Neural progenitor cell (in vitro differentiated cells): Measurements from ENCODE around the gene DDX5. TPM values are rescaled to one million over a fixed set of nuclear protein-coding genes. Genes with fewer than 3 reads are reported as not detected.
A peak's percentile ranks its signal among the peaks of the same experiment; 100 is the strongest.

Source experiments
- DNase-seq: peaks from one replicate; pipeline ENCODE4 v3.0.0-alpha.2; 2016; ENCODE audit warnings: low spot score
- H2AFZ ChIP-seq: fragments of 200-600 bp; sonication (generic); replicated peaks from 2 replicates; pipeline ENCODE4 v1.6.1; 2016; ENCODE audit warnings: antibody characterized with exemption
- H3F3A ChIP-seq: fragments of 200-600 bp; sonication (generic); 2 replicates; pipeline ENCODE4 v1.6.1; 2016; ENCODE audit warnings: antibody characterized with exemption, low read depth
- H3K27ac ChIP-seq: fragments of 200-600 bp; sonication (generic); 2 replicates; pipeline ENCODE4 v1.5.1; 2016; ENCODE audit warnings: mild to moderate bottlenecking
- H3K27me3 ChIP-seq: fragments of 200-600 bp; sonication (generic); 2 replicates; pipeline ENCODE4 v1.6.1; 2016; ENCODE audit warnings: mild to moderate bottlenecking, moderate library complexity
- H3K36me3 ChIP-seq: fragments of 200-600 bp; sonication (generic); 2 replicates; pipeline ENCODE4 v1.5.1; 2016
- H3K4me1 ChIP-seq: fragments of 200-600 bp; sonication (generic); 2 replicates; pipeline ENCODE4 v1.6.1; 2016; ENCODE audit warnings: mixed run types
- H3K4me2 ChIP-seq: fragments of 200-600 bp; sonication (generic); 2 replicates; pipeline ENCODE4 v1.6.1; 2016
- H3K4me3 ChIP-seq: fragments of 200-600 bp; sonication (generic); 2 replicates; pipeline ENCODE4 v1.5.1; 2016
- H3K79me2 ChIP-seq: fragments of 200-600 bp; sonication (generic); 2 replicates; pipeline ENCODE4 v1.6.1; 2016; ENCODE audit warnings: low read depth
- H3K9ac ChIP-seq: fragments of 200-600 bp; sonication (generic); 2 replicates; pipeline ENCODE4 v1.6.1; 2016
- H3K9me3 ChIP-seq: fragments of 200-600 bp; sonication (generic); 2 replicates; pipeline ENCODE4 v1.5.1; 2016; ENCODE audit warnings: low read depth
- H4K20me1 ChIP-seq: fragments of 200-600 bp; sonication (generic); 2 replicates; pipeline ENCODE4 v1.6.1; 2016; ENCODE audit warnings: low read depth
- H3K27ac Mint-ChIP-seq: 3 replicates; pipeline ENCODE4 v1.8.0; 2021; ENCODE audit warnings: mixed read lengths
- H3K27me3 Mint-ChIP-seq: 2 replicates; pipeline ENCODE4 v1.8.0; 2022; ENCODE audit warnings: low read depth, mild to moderate bottlenecking, inconsistent platforms, moderate library complexity, mixed read lengths; ENCODE audit not compliant: insufficient read depth
- H3K36me3 Mint-ChIP-seq: 3 replicates; pipeline ENCODE4 v1.8.0; 2021; ENCODE audit warnings: mixed read lengths
- H3K4me1 Mint-ChIP-seq: 3 replicates; pipeline ENCODE4 v1.8.0; 2021; ENCODE audit warnings: mixed read lengths
- H3K4me3 Mint-ChIP-seq: 3 replicates; pipeline ENCODE4 v1.8.0; 2021; ENCODE audit warnings: mild to moderate bottlenecking, moderate library complexity, mixed read lengths
- H3K9me3 Mint-ChIP-seq: 3 replicates; pipeline ENCODE4 v1.8.0; 2020; ENCODE audit warnings: mixed read lengths
- CTCF ChIP-seq: fragments of 200-600 bp; sonication (generic); IDR thresholded peaks from 2 replicates; pipeline ENCODE4 v1.5.1; 2017; ENCODE audit warnings: antibody characterized with exemption, mild to moderate bottlenecking
- EZH2 ChIP-seq: fragments of 200-600 bp; sonication (generic); IDR thresholded peaks from 2 replicates; pipeline ENCODE4 v1.6.1; 2017; ENCODE audit warnings: antibody characterized with exemption, mild to moderate bottlenecking, moderate library complexity
- EZH2phosphoT487 ChIP-seq: fragments of 200-600 bp; sonication (generic); IDR thresholded peaks from 2 replicates; pipeline ENCODE4 v1.6.1; 2017; ENCODE audit warnings: antibody characterized with exemption
- total RNA-seq: library from RNA; depleted of rRNA; stranded (reverse); fragments of >200 nt; gene quantifications from 2 replicates; pipeline ENCODE4 v1.2.3, GENCODE V29; 2015; ENCODE audit warnings: low replicate concordance

The DDX5 gene
- total RNA-seq = 967 and 1,090 TPM in 2 replicates

DNA sequence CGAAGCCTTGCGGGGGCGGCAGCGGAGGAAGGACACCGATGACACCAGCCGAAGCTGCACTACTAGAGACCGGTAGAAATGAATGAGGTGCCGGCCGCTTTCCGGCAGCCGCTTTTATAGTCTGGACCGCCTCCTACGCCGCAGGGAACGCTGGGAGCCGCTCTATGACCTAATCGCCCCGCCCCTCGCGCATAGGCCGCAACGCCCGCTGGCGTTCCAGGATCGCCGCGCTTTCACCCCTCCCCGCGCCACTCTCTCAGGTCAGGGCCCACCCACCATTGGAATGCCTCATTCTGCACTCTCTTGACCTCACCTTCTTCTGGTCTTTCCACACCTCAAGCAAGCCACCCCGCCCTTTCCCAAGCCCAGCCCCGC is at the start of gene DDX5:
TSS of gene DDX5 (minus strand) at position 89 of the 375 bp plus-strand sequence. CDS start 170 bp downstream, outside the sequence.
- Histone ChIP-seq H3K27ac (peak within 1 kb of the TSS; percentile 96), H3K4me1 (peaks cover 20% of the 10 kb centered on the region), H3K27me3 (no peaks in the 10 kb centered on the region), H3K4me2 (peak within 1 kb of the TSS; percentile 96), H4K20me1 (peaks cover 68% of the 10 kb centered on the region), H3K9ac (peak within 1 kb of the TSS; percentile 100), H3K4me3 (peak within 1 kb of the TSS; percentile 93), H3F3A (peaks cover 54% of the 10 kb centered on the region), H3K79me2 (peaks cover 93% of the 10 kb centered on the region), H3K36me3 (peaks cover 39% of the 10 kb centered on the region), H3K9me3 (no peaks in the 10 kb centered on the region), H2AFZ (peak within 1 kb of the TSS; percentile 79)
- TF ChIP-seq EZH2phosphoT487 = no peak
- no peak for TF ChIP-seq CTCF
- peak; percentile 18 for TF ChIP-seq EZH2
- peak within 1 kb of the TSS; percentile 100 for H3K4me3 Mint-ChIP-seq
- peaks cover 12% of the 10 kb centered on the region for H3K27me3 Mint-ChIP-seq
- peak; percentile 99 for DNase-seq
- H3K27ac Mint-ChIP-seq = peak within 1 kb of the TSS; percentile 100
- H3K36me3 Mint-ChIP-seq = peaks cover 44% of the 10 kb centered on the region
- H3K9me3 Mint-ChIP-seq = no peaks in the 10 kb centered on the region
- H3K4me1 Mint-ChIP-seq = peaks cover 30% of the 10 kb centered on the region

DNA sequence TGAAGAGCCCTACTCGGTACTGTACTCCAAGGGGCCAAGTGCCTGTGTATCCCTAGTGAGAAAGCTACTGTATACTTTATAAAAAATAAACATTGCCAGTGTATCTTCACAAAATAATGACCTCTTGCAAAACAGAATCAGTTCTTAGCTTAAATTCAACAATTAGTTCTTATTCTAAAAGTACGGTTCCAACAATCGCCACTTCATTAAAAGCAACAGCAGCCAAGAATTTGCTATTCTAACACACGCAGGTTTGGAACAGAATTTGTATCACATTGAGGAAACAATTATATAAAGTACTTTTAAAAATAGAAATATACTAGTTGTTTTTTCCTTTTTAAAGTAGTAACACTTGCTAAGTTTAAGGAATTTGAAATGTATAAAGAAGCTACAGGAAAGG is 49.2 kb upstream of the DDX5 start:
- H4K20me1 ChIP-seq = no peaks in the 10 kb centered on the region
- Mint-ChIP-seq H3K4me1 (peaks cover 3% of the 10 kb centered on the region), H3K9me3 (no peaks in the 10 kb centered on the region), H3K27me3 (no peaks in the 10 kb centered on the region), H3K4me3 (no peak overlapping the region), H3K36me3 (peaks cover 17% of the 10 kb centered on the region), H3K27ac (no peak overlapping the region)
- no peaks in the 10 kb centered on the region for H3K27me3 ChIP-seq
- H3K4me1 ChIP-seq = no peaks in the 10 kb centered on the region
- no peak overlapping the region for H3K27ac ChIP-seq
- H3K9me3 ChIP-seq = no peaks in the 10 kb centered on the region
- no peak overlapping the region for H3K4me2 ChIP-seq
- H3F3A ChIP-seq = no peaks in the 10 kb centered on the region
- H3K36me3 ChIP-seq = no peaks in the 10 kb centered on the region
- DNase-seq = no peak
- H3K4me3 ChIP-seq = no peak overlapping the region
- no peak overlapping the region for H2AFZ ChIP-seq
- H3K9ac ChIP-seq = no peak overlapping the region
- no peaks in the 10 kb centered on the region for H3K79me2 ChIP-seq
- TF ChIP-seq CTCF = no peak
- no peak for TF ChIP-seq EZH2phosphoT487
- TF ChIP-seq EZH2 = no peak

- H3F3A ChIP-seq = no peaks in the 10 kb centered on the region
- H3K27ac Mint-ChIP-seq = no peak overlapping the region
- no peak for TF ChIP-seq CTCF
- no peak overlapping the region for H3K9ac ChIP-seq
- DNase-seq = no peak
- H3K4me1 Mint-ChIP-seq = peaks cover 3% of the 10 kb centered on the region
- H3K36me3 ChIP-seq = no peaks in the 10 kb centered on the region
- H3K4me1 ChIP-seq = no peaks in the 10 kb centered on the region
- H3K27ac ChIP-seq = no peak overlapping the region
- H3K9me3 Mint-ChIP-seq = no peaks in the 10 kb centered on the region
- no peak overlapping the region for H3K4me3 Mint-ChIP-seq
- H3K4me2 ChIP-seq = no peak overlapping the region
- H3K36me3 Mint-ChIP-seq = peaks cover 15% of the 10 kb centered on the region
- H3K27me3 Mint-ChIP-seq = peaks cover 2% of the 10 kb centered on the region
- H4K20me1 ChIP-seq = no peaks in the 10 kb centered on the region
- H3K4me3 ChIP-seq = no peak overlapping the region
- no peaks in the 10 kb centered on the region for H3K9me3 ChIP-seq
- H3K79me2 ChIP-seq = no peaks in the 10 kb centered on the region
- H2AFZ ChIP-seq = no peak overlapping the region
- H3K27me3 ChIP-seq = no peaks in the 10 kb centered on the region
These were observed 48.0 kb upstream of the DDX5 start for GRCh38 chr17:64554028-64554637.
